ENCODE data around the gene MTA1.

DNA sequence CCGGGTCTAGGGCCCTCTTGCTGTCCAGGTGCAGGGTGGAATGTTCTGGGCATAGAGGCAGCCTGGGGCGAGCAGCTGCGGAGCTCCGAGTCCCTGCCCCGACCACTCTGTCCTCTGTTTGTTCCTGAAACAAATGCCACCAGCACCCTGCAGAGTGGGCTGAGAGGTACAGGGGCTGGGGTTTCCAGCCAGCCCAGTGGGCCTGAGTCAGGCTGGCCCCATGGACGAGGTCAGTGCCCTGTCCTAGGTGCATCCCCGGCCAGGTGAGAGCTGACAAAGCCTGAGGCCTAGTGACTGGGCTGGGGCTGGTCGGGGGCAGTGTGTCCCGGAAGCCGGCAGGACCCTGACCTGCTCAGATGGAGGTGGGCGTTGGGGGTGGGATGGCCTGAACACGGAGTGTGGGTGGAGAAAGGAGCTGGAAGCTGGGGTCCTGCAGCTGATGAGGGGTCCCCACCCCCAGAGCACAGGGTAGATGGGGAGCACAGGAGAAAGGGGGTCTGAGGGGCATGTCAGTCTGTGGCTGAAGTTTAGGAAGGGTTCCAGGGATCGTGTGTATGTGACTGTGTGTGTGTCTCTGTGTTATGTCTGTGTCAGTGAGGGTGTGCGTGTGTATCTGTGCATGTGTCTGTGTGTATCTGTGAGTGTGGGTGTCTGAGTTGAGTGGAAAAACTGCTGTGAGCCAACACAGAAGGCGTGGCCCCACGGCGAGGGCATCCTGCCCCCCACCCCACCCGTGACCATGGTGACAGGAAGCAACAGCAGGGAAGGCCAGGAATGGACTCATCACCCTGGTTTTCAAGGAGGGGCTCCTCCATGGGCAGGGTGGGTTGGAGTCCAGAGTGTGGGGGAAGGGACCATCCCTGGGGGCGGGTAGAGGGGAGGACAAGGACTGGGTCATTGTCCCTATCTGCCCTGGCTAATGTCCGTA lies 64.7 kb downstream of the MTA1 start:
- TF ChIP-seq, protein P1, sequence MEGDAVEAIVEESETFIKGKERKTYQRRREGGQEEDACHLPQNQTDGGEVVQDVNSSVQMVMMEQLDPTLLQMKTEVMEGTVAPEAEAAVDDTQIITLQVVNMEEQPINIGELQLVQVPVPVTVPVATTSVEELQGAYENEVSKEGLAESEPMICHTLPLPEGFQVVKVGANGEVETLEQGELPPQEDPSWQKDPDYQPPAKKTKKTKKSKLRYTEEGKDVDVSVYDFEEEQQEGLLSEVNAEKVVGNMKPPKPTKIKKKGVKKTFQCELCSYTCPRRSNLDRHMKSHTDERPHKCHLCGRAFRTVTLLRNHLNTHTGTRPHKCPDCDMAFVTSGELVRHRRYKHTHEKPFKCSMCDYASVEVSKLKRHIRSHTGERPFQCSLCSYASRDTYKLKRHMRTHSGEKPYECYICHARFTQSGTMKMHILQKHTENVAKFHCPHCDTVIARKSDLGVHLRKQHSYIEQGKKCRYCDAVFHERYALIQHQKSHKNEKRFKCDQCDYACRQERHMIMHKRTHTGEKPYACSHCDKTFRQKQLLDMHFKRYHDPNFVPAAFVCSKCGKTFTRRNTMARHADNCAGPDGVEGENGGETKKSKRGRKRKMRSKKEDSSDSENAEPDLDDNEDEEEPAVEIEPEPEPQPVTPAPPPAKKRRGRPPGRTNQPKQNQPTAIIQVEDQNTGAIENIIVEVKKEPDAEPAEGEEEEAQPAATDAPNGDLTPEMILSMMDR (IDR thresholded peaks at IDR 0.05; ENCODE audit: insufficient read depth, low read length, poor library complexity, severe bottlenecking), result no peak
- no peak for TF ChIP-seq EZH2phosphoT487 (conservative IDR thresholded peaks at IDR 0.05; ENCODE audit: low read length)

All from SU-DHL-6 (cell line).